ENCODE measurements around the gene BCAP29.

Gene BCAP29

DNA sequence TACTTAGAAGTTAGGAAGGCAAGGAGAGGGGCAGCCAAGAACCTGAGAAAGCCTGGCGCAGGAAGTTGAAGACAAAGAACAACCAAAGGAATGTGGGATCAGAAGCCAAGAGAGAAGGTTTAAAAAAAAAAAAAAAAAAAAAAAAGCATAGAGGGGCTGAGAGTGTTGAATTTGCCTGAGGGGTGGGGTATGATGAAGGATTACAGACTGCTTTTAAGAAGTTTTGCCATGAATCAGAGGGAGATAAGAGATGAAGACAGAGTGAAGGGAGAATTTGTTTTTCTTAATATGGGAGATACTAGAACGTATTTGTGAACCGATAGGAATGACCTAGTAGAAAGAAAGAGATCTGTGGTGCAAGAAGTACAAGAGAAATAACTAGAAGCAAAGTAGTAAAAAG is 87.3 kb downstream of the BCAP29 start:
- in situ Hi-C loops (cut with HindIII; ENCODE audit: low pct_unique_long_range_greater_than_20kb, low sequenced_read_pairs): no loop called here
- no peak for DNase-seq (ENCODE audit: low read depth in 1 of 2, low spot score in 1 of 2)
- TF ChIP-seq JUND (IDR thresholded peaks at IDR 0.05; ENCODE audit: low read depth): no peak

DNA sequence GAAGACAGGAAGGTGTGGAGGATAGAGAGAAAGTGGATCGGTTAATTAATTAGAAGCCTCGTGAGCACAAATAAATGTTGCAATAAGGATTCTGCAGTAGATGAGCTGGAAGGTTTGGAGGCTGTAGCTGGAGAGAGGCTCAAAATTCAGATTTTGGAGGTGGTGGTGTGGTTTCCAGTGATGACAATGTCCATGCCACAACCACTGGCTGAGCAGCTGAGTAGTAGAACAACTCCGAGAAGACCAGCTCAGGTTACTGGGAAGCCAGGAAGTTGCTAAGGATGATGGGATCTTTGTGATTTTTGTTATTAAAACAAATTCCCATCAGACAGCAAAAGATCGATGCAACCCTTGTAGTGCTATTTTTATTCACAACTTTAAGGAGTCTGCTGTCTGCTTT is 88.2 kb downstream of the BCAP29 start:
- no peak for TF ChIP-seq JUND (IDR thresholded peaks at IDR 0.05; ENCODE audit: low read depth)
- in situ Hi-C loops (cut with HindIII; ENCODE audit: low pct_unique_long_range_greater_than_20kb, low sequenced_read_pairs): no loop called here
- no peak for DNase-seq (ENCODE audit: low read depth in 1 of 2, low spot score in 1 of 2)
